ENCODE results near the gene TWF2. TPM values are rescaled to one million over a fixed set of nuclear protein-coding genes. Genes with fewer than 3 reads are reported as not detected.

The TWF2 gene
- polyA plus RNA-seq, 2 of the 4 experiments (the other 2 are of a cell fraction), result 36.8 to 53.6 TPM

DNA sequence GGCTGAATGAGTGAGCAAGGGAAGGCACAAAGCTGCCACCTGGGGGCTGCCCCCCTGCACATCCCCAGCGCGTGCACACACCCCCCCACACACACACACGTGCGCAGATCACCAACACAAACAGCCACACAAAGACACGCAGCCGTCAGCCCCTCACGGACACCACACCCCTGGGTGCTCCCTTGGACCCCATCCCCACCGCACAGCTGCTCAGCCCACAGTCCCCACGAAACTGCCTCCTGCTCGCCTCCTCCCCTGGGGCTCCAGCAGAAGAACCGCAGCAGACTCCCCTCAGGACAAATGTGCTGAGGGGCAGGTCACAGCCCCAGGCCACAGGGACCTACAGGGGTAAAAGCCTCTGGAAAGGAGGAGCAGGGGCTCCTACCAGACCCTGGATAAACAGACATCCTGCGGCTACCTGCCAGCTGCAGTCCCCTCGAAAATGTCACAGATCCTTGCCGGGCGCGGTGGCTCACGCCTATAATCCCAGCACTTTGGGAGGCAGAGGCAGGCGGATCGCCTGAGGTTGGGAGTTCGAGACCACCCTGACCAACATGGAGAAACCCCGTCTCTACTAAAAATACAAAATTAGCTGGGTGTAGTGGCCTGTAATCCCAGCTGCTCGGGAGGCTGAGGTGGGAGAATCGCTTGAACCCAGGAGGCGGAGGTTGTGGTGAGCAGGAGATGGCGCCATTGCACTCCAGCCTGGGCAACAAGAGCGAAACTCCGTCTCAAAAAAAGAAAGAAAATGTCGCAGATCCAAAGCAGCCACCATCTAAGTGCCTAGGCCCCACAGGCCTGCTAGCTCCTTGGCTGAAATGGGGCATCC lies 6.5 kb downstream of the TWF2 start:
- no peak overlapping the region for H3K4me3 ChIP-seq
- POLR2A ChIA-PET, result no interaction called here
- TF ChIP-seq, protein P1, sequence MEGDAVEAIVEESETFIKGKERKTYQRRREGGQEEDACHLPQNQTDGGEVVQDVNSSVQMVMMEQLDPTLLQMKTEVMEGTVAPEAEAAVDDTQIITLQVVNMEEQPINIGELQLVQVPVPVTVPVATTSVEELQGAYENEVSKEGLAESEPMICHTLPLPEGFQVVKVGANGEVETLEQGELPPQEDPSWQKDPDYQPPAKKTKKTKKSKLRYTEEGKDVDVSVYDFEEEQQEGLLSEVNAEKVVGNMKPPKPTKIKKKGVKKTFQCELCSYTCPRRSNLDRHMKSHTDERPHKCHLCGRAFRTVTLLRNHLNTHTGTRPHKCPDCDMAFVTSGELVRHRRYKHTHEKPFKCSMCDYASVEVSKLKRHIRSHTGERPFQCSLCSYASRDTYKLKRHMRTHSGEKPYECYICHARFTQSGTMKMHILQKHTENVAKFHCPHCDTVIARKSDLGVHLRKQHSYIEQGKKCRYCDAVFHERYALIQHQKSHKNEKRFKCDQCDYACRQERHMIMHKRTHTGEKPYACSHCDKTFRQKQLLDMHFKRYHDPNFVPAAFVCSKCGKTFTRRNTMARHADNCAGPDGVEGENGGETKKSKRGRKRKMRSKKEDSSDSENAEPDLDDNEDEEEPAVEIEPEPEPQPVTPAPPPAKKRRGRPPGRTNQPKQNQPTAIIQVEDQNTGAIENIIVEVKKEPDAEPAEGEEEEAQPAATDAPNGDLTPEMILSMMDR (IDR thresholded peaks at IDR 0.05), result peak; percentile 10; the same call in 1 of the 3 replicates
- TF ChIP-seq RAD21 (conservative IDR thresholded peaks at IDR 0.05 in 1 of 2, IDR thresholded peaks at IDR 0.05 in 1 of 2) (peak in 1 of 2 experiments; percentile 33; a peak in 1 of 5 replicates), MYC (IDR thresholded peaks at IDR 0.05; ENCODE audit: borderline replicate concordance, low read length) (no peak)
- H3K4me2 ChIP-seq, result no peak overlapping the region
- WGBS (ENCODE audit: missing lambda C conversion rate), result 88% methylated on average over 16 of the region's 28 CpGs
- no peaks in the 10 kb centered on the region for H3K9me3 ChIP-seq
- CTCF ChIA-PET, result interaction anchor here (0.7 to 11.4 kb wide), 22 partner anchors 8 to 256 kb away, joined by 3 to 198 read pairs (median 4); partner anchors contain the start of genes PPM1M and TLR9
- H3K4me1 ChIP-seq, result peaks cover 14% of the 10 kb centered on the region
- FAIRE-seq, result no peak
- no peak overlapping the region for H3K27ac ChIP-seq
- ATAC-seq, result no peak
- no peak for DNase-seq (ENCODE audit: low read depth in 1 of 2, low spot score in 1 of 2)

DNA sequence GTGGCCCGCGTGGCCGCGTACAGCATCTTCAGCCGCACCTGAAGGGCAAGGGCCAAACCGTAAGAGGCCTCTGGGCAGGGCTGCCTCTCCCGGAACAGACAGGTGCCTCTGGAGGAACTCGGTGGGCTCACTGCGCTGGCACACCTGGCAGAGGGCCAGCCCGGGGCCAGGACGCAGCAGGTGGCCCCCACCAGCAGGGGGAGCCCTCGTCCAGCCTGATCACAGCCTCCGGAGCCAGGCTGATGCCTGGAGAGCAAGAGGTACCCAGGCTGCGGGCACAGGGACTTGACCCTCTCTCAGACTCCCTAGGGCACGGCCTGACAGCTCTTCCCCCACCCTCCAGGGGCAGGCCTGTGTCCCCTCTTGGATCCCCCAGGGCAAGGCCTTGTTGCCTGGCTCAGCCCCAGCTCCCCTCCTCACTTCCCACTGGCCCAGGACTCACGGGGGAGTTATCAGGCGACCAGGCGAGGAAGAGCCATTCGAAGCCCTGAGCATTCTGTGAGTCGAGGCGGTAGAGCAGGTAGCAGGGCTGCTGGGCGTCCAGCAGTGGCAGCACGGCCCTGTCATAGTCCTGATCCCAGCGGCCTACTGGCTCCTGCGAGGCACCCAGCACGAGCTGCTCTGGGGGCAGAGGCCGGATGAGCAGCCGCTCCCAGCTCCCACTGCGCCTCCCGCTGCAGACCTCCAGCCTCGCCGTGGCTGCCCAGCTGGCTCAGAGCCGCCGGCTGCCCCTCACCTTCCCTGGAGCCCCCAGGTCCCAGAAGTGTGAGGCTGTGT lies 7.3 kb downstream of the TWF2 start:
- POLR2A ChIA-PET, result no interaction called here

More for the DNA sequence above, 7.3 kb downstream of the TWF2 start:
- no peak overlapping the region for H3K4me2 ChIP-seq
- WGBS (ENCODE audit: missing lambda C conversion rate), result 77% methylated on average over 7 of the region's 34 CpGs
- FAIRE-seq, result no peak
- H3K27ac ChIP-seq, result no peak overlapping the region
- TF ChIP-seq RAD21 (conservative IDR thresholded peaks at IDR 0.05 in 1 of 2, IDR thresholded peaks at IDR 0.05 in 1 of 2) (peak; percentile 59 to 63; a peak in 4 of 5 replicates), ZSCAN20 (CRISPR knock-in tag; IDR thresholded peaks at IDR 0.05) (no peak), GATA3 (IDR thresholded peaks at IDR 0.05; ENCODE audit: borderline replicate concordance) (no peak), SMC3 (IDR thresholded peaks at IDR 0.05) (peak; percentile 61; the same call in 2 of the 3 replicates)
- TF ChIP-seq, protein P1 (IDR thresholded peaks at IDR 0.05), result peak; percentile 70
- TF ChIP-seq, protein P2, sequence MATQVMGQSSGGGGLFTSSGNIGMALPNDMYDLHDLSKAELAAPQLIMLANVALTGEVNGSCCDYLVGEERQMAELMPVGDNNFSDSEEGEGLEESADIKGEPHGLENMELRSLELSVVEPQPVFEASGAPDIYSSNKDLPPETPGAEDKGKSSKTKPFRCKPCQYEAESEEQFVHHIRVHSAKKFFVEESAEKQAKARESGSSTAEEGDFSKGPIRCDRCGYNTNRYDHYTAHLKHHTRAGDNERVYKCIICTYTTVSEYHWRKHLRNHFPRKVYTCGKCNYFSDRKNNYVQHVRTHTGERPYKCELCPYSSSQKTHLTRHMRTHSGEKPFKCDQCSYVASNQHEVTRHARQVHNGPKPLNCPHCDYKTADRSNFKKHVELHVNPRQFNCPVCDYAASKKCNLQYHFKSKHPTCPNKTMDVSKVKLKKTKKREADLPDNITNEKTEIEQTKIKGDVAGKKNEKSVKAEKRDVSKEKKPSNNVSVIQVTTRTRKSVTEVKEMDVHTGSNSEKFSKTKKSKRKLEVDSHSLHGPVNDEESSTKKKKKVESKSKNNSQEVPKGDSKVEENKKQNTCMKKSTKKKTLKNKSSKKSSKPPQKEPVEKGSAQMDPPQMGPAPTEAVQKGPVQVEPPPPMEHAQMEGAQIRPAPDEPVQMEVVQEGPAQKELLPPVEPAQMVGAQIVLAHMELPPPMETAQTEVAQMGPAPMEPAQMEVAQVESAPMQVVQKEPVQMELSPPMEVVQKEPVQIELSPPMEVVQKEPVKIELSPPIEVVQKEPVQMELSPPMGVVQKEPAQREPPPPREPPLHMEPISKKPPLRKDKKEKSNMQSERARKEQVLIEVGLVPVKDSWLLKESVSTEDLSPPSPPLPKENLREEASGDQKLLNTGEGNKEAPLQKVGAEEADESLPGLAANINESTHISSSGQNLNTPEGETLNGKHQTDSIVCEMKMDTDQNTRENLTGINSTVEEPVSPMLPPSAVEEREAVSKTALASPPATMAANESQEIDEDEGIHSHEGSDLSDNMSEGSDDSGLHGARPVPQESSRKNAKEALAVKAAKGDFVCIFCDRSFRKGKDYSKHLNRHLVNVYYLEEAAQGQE (IDR thresholded peaks at IDR 0.05), result no peak
- peaks cover 6% of the 10 kb centered on the region for H3K4me1 ChIP-seq
- no peak overlapping the region for H3K4me3 ChIP-seq
- no peaks in the 10 kb centered on the region for H3K9me3 ChIP-seq
- peak; percentile 40 to 62 for DNase-seq (ENCODE audit: low read depth in 1 of 2, low spot score in 1 of 2)
- CTCF ChIA-PET, result interaction anchor here (0.5 to 11.4 kb wide), 35 partner anchors 9 to 255 kb away, joined by 3 to 198 read pairs (median 4); partner anchors contain the start of genes PPM1M, TLR9 and WDR82
- ATAC-seq, result peak; percentile 61 to 85; a peak in 5 of 6 replicates

Measured in A549 (cell line).